A673 (cell line): ENCODE measurements around the gene CLEC4G. TPM values are rescaled to one million over a fixed set of nuclear protein-coding genes. Genes with fewer than 3 reads are reported as not detected.

ENCODE experiments used
- BruUV-seq: library from RNA; stranded (reverse); fragments of 400-500 nt; replicated peaks from 2 replicates; lab custom pipeline; 2021; lab: Mats Ljungman, UMichigan
- CTCF ChIA-PET: fragments of 300-600 bp; sonication (Branson Sonifier 250); formaldehyde crosslinking; loops from one replicate; lab custom pipeline; 2022; ENCODE audit warnings: antibody characterized with exemption; lab: Charles Lee
- POLR2A ChIA-PET: fragments of 300-600 bp; sonication (Branson Sonifier 250); formaldehyde crosslinking; loops from one replicate; lab custom pipeline; 2022; ENCODE audit warnings: antibody characterized with exemption; ENCODE audit not compliant: low non-redundant PET; lab: Charles Lee
- DNase-seq: peaks from one replicate; pipeline ENCODE4 v3.0.0-alpha.2; 2015; ENCODE audit warnings: low spot score
- H3K27ac ChIP-seq: fragments of 200-600 bp; sonication (generic); 2 replicates; pipeline ENCODE4 v1.5.1; 2016; ENCODE audit warnings: mixed run types, low read depth, mild to moderate bottlenecking, mixed read lengths, antibody characterized with exemption, low read length; ENCODE audit not compliant: poor library complexity, severe bottlenecking
- H3K27me3 ChIP-seq: fragments of 200-600 bp; sonication (generic); replicated peaks from 2 replicates; pipeline ENCODE4 v1.6.1; 2017; ENCODE audit warnings: mixed run types, low read depth, mild to moderate bottlenecking, mixed read lengths, antibody characterized with exemption, low read length; ENCODE audit not compliant: insufficient read depth, poor library complexity
- H3K36me3 ChIP-seq: fragments of 200-600 bp; sonication (generic); 2 replicates; pipeline ENCODE4 v1.6.1; 2016; ENCODE audit warnings: mixed run types, mild to moderate bottlenecking, mixed read lengths, antibody characterized with exemption, low read length; ENCODE audit not compliant: insufficient read depth, poor library complexity, severe bottlenecking
- H3K4me1 ChIP-seq: fragments of 200-600 bp; sonication (generic); 2 replicates; pipeline ENCODE4 v1.6.1; 2017; ENCODE audit warnings: mixed run types, mild to moderate bottlenecking, mixed read lengths, antibody characterized with exemption, low read length; ENCODE audit not compliant: insufficient read depth, poor library complexity, severe bottlenecking
- H3K4me3 ChIP-seq: fragments of 200-600 bp; sonication (generic); 2 replicates; pipeline ENCODE4 v1.5.1; 2016; ENCODE audit warnings: low read depth, mixed run types, mild to moderate bottlenecking, mixed read lengths, low read length; ENCODE audit not compliant: poor library complexity, severe bottlenecking
- H3K9me3 ChIP-seq: fragments of 200-600 bp; sonication (generic); 2 replicates; pipeline ENCODE4 v1.6.1; 2016; ENCODE audit warnings: mixed run types, low read depth, mild to moderate bottlenecking, mixed read lengths, antibody characterized with exemption, low read length; ENCODE audit not compliant: poor library complexity, severe bottlenecking
- EZH2 ChIP-seq: fragments of 200-600 bp; sonication (generic); IDR thresholded peaks from 2 replicates; pipeline ENCODE4 v1.6.1; 2017; ENCODE audit warnings: borderline replicate concordance, low read depth, mild to moderate bottlenecking, mixed read lengths, antibody characterized with exemption, low read length; ENCODE audit not compliant: poor library complexity, severe bottlenecking
- intact Hi-C: fragments of 100-400 bp; cut with micrococcal nuclease; formaldehyde crosslinking; loops from one replicate; pipeline ENCODE4 v1.10.0; 2022; ENCODE audit not compliant: unreplicated experiment
- total RNA-seq: library from RNA; stranded (reverse); gene quantifications from 2 replicates; pipeline ENCODE4 v1.2.3, GENCODE V29; 2021
- TF ChIP-seq, protein P1 (sequence below): fragments of 300-800, 200-600 bp; sonication (generic); conservative IDR thresholded peaks from 2 replicates; pipeline ENCODE4 v1.5.1; 2017; ENCODE audit warnings: low read depth, mild to moderate bottlenecking, antibody characterized with exemption, low read length, moderate library complexity, mixed read lengths

CLEC4G gene
- total RNA-seq, 1 experiment from 2014 or later: not detected

DNA sequence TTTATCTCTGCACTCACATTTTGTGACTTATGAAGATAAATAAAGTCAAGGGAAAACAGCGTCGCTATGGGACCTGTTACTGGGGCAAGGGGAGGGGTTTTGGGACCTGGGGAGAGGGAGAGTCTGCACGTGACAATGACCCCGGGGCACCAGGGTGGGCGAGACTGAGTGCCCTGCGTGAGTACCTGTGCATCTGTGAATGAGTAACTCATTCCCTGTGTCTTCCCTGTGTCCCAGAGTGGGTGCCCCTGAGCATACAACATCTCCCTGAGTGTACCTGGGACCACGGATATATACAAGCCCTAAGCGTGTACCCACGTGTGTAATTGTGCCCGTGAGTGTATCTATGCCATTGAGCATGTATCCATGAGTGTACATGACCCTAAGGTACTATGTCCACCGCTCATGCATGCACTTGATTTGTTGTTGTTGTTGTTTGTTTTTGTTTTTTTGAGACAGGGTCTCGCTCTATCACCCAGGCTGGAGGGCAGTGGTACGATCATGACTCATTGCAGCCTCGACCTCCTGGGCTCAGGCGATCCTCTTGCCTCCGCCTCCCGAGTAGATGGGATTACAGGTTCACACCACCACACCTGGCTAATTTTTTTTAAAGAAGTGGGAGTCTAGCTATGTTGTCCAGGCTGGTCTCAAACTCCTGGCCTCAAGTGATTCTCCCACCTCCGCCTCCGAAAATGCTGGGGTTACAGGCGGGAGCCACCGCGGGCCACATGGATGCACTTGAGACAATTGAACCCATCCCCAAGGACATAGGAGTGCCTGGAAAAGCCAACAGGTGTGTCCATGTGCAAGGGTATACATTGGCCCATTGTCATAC, 51.9 kb downstream of the CLEC4G start:
- Histone ChIP-seq H3K36me3 (peaks cover 9% of the 10 kb centered on the region), H3K27me3 (no peaks in the 10 kb centered on the region), H3K27ac (no peak overlapping the region), H3K4me1 (peaks cover 15% of the 10 kb centered on the region), H3K9me3 (no peaks in the 10 kb centered on the region), H3K4me3 (peak overlapping the region; percentile 97)
- no peak for TF ChIP-seq EZH2
- TF ChIP-seq, protein P1, sequence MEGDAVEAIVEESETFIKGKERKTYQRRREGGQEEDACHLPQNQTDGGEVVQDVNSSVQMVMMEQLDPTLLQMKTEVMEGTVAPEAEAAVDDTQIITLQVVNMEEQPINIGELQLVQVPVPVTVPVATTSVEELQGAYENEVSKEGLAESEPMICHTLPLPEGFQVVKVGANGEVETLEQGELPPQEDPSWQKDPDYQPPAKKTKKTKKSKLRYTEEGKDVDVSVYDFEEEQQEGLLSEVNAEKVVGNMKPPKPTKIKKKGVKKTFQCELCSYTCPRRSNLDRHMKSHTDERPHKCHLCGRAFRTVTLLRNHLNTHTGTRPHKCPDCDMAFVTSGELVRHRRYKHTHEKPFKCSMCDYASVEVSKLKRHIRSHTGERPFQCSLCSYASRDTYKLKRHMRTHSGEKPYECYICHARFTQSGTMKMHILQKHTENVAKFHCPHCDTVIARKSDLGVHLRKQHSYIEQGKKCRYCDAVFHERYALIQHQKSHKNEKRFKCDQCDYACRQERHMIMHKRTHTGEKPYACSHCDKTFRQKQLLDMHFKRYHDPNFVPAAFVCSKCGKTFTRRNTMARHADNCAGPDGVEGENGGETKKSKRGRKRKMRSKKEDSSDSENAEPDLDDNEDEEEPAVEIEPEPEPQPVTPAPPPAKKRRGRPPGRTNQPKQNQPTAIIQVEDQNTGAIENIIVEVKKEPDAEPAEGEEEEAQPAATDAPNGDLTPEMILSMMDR: no peak
- intact Hi-C loops: loop anchor here (1.0 to 5.0 kb wide), 4 partner anchors 27 to 313 kb away; no protein-coding TSS in a partner anchor
- no TSS peak for BruUV-seq
- CTCF ChIA-PET: interaction anchor here (0.8 to 2.2 kb wide), 8 partner anchors 17 to 120 kb away, joined by 3 to 37 read pairs (median 9); partner anchors contain the start of genes PET100 and XAB2
- DNase-seq: no peak
- POLR2A ChIA-PET: no interaction called here

- H3K4me3 ChIP-seq: no peak overlapping the region
- no peak overlapping the region for H3K27ac ChIP-seq
- peak; percentile 37 for DNase-seq
- H3K36me3 ChIP-seq: peaks cover 9% of the 10 kb centered on the region
- H3K9me3 ChIP-seq: no peaks in the 10 kb centered on the region
- ChIA-PET CTCF (interaction anchor here (0.7 kb wide), 1 partner anchor 922 kb away, joined by 4 read pairs; no protein-coding TSS in a partner anchor), POLR2A (no interaction called here)
- intact Hi-C loops: no loop called here
- peaks cover 18% of the 10 kb centered on the region for H3K4me1 ChIP-seq
- no TSS peak for BruUV-seq
- TF ChIP-seq EZH2: no peak
- TF ChIP-seq, protein P1: 0 out of 2 replicates have a peak, but pooled peaks have one; percentile 26
- H3K27me3 ChIP-seq: no peaks in the 10 kb centered on the region
These were observed 52.7 kb downstream of the CLEC4G start for GRCh38 chr19:7678971-7679751.

Other genes with a start within 250 kb of the CLEC4G start
- gene PEX11G, start 243.1 kb downstream of the CLEC4G start, total RNA-seq: 1.1 and 1.9 TPM in 2 replicates
- gene ZNF358, start 216.0 kb downstream of the CLEC4G start, total RNA-seq: 44.1 and 48.2 TPM in 2 replicates
- gene MCOLN1, start 209.5 kb downstream of the CLEC4G start, total RNA-seq: 25.7 and 28.4 TPM in 2 replicates
- gene PNPLA6, start 196.4 kb downstream of the CLEC4G start, total RNA-seq: 70.4 and 73.9 TPM in 2 replicates
- gene CAMSAP3, start 136.2 kb downstream of the CLEC4G start, total RNA-seq: 1.2 and 3.4 TPM in 2 replicates
- gene XAB2, start 102.6 kb downstream of the CLEC4G start, total RNA-seq: 46.8 and 50.4 TPM in 2 replicates
- 129 and 130 TPM in 2 replicates for gene PET100, start 102.3 kb downstream of the CLEC4G start, total RNA-seq
- not detected in 2 replicates for gene PCP2, start 98.4 kb downstream of the CLEC4G start, total RNA-seq
- 49.8 and 60.0 TPM in 2 replicates for gene STXBP2, start 95.0 kb downstream of the CLEC4G start, total RNA-seq
- not detected in 2 replicates for gene RETN, start 63.1 kb downstream of the CLEC4G start, total RNA-seq
- 4.0 and 4.1 TPM in 2 replicates for gene MCEMP1, start 55.0 kb downstream of the CLEC4G start, total RNA-seq
- 105 and 107 TPM in 2 replicates for gene TRAPPC5, start 51.3 kb downstream of the CLEC4G start, total RNA-seq
- not detected in 2 replicates for gene FCER2, start 30.0 kb downstream of the CLEC4G start, total RNA-seq
- not detected in 2 replicates for gene CD209, start 15.4 kb upstream of the CLEC4G start, total RNA-seq
- gene CLEC4M, start 31.1 kb upstream of the CLEC4G start, total RNA-seq: not detected in 2 replicates
- 4.8 and 8.8 TPM in 2 replicates for gene EVI5L, start 98.1 kb upstream of the CLEC4G start, total RNA-seq
- 3.3 and 4.9 TPM in 2 replicates for gene PRR36, start 142.3 kb upstream of the CLEC4G start, total RNA-seq
- 0.77 and 0.79 TPM in 2 replicates for gene LRRC8E, start 156.4 kb upstream of the CLEC4G start, total RNA-seq
- 46.1 and 46.7 TPM in 2 replicates for gene MAP2K7, start 171.8 kb upstream of the CLEC4G start, total RNA-seq
- 1.4 and 1.6 TPM in 2 replicates for gene TGFBR3L, start 182.7 kb upstream of the CLEC4G start, total RNA-seq
- gene SNAPC2, start 188.2 kb upstream of the CLEC4G start, total RNA-seq: 30.2 and 34.4 TPM in 2 replicates
- gene CTXN1, start 194.0 kb upstream of the CLEC4G start, total RNA-seq: 71.7 and 85.5 TPM in 2 replicates
- gene TIMM44, start 211.6 kb upstream of the CLEC4G start, total RNA-seq: 153 and 169 TPM in 2 replicates